A673 (cell line): ENCODE data around the gene SUN5. TPM values are rescaled to one million over a fixed set of nuclear protein-coding genes. Genes with fewer than 3 reads are reported as not detected.

Experiments used
- BruUV-seq: library from RNA; stranded (reverse); fragments of 400-500 nt; replicated peaks from 2 replicates; lab custom pipeline; 2021; lab: Mats Ljungman, UMichigan
- CTCF ChIA-PET: fragments of 300-600 bp; sonication (Branson Sonifier 250); formaldehyde crosslinking; loops from one replicate; lab custom pipeline; 2022; ENCODE audit warnings: antibody characterized with exemption; lab: Charles Lee
- POLR2A ChIA-PET: fragments of 300-600 bp; sonication (Branson Sonifier 250); formaldehyde crosslinking; loops from one replicate; lab custom pipeline; 2022; ENCODE audit warnings: antibody characterized with exemption; ENCODE audit not compliant: low non-redundant PET; lab: Charles Lee
- DNase-seq: peaks from one replicate; pipeline ENCODE4 v3.0.0-alpha.2; 2015; ENCODE audit warnings: low spot score
- H3K27ac ChIP-seq: fragments of 200-600 bp; sonication (generic); 2 replicates; pipeline ENCODE4 v1.5.1; 2016; ENCODE audit warnings: mixed run types, low read depth, mild to moderate bottlenecking, mixed read lengths, antibody characterized with exemption, low read length; ENCODE audit not compliant: poor library complexity, severe bottlenecking
- H3K27me3 ChIP-seq: fragments of 200-600 bp; sonication (generic); replicated peaks from 2 replicates; pipeline ENCODE4 v1.6.1; 2017; ENCODE audit warnings: mixed run types, low read depth, mild to moderate bottlenecking, mixed read lengths, antibody characterized with exemption, low read length; ENCODE audit not compliant: insufficient read depth, poor library complexity
- H3K36me3 ChIP-seq: fragments of 200-600 bp; sonication (generic); 2 replicates; pipeline ENCODE4 v1.6.1; 2016; ENCODE audit warnings: mixed run types, mild to moderate bottlenecking, mixed read lengths, antibody characterized with exemption, low read length; ENCODE audit not compliant: insufficient read depth, poor library complexity, severe bottlenecking
- H3K4me1 ChIP-seq: fragments of 200-600 bp; sonication (generic); 2 replicates; pipeline ENCODE4 v1.6.1; 2017; ENCODE audit warnings: mixed run types, mild to moderate bottlenecking, mixed read lengths, antibody characterized with exemption, low read length; ENCODE audit not compliant: insufficient read depth, poor library complexity, severe bottlenecking
- H3K4me3 ChIP-seq: fragments of 200-600 bp; sonication (generic); 2 replicates; pipeline ENCODE4 v1.5.1; 2016; ENCODE audit warnings: low read depth, mixed run types, mild to moderate bottlenecking, mixed read lengths, low read length; ENCODE audit not compliant: poor library complexity, severe bottlenecking
- H3K9me3 ChIP-seq: fragments of 200-600 bp; sonication (generic); 2 replicates; pipeline ENCODE4 v1.6.1; 2016; ENCODE audit warnings: mixed run types, low read depth, mild to moderate bottlenecking, mixed read lengths, antibody characterized with exemption, low read length; ENCODE audit not compliant: poor library complexity, severe bottlenecking
- CTCF ChIP-seq: fragments of 300-800, 200-600 bp; sonication (generic); conservative IDR thresholded peaks from 2 replicates; pipeline ENCODE4 v1.5.1; 2017; ENCODE audit warnings: low read depth, mild to moderate bottlenecking, antibody characterized with exemption, low read length, moderate library complexity, mixed read lengths
- EZH2 ChIP-seq: fragments of 200-600 bp; sonication (generic); IDR thresholded peaks from 2 replicates; pipeline ENCODE4 v1.6.1; 2017; ENCODE audit warnings: borderline replicate concordance, low read depth, mild to moderate bottlenecking, mixed read lengths, antibody characterized with exemption, low read length; ENCODE audit not compliant: poor library complexity, severe bottlenecking
- intact Hi-C: fragments of 100-400 bp; cut with micrococcal nuclease; formaldehyde crosslinking; loops from one replicate; pipeline ENCODE4 v1.10.0; 2022; ENCODE audit not compliant: unreplicated experiment
- total RNA-seq: library from RNA; stranded (reverse); gene quantifications from 2 replicates; pipeline ENCODE4 v1.2.3, GENCODE V29; 2021

SUN5 gene
- total RNA-seq, 1 experiment from 2014 or later: not detected

- Histone ChIP-seq H3K9me3 (no peaks in the 10 kb centered on the region), H3K4me1 (no peaks in the 10 kb centered on the region), H3K27ac (no peak overlapping the region), H3K4me3 (no peak overlapping the region), H3K27me3 (no peaks in the 10 kb centered on the region), H3K36me3 (no peaks in the 10 kb centered on the region)
- ChIA-PET CTCF (no interaction called here), POLR2A (no interaction called here)
- BruUV-seq: no TSS peak
- TF ChIP-seq EZH2: no peak
- TF ChIP-seq CTCF: no peak
- intact Hi-C loops: no loop called here
- DNase-seq: no peak
Observed at GRCh38 chr20:33037456-33037855, 33.2 kb upstream of the SUN5 start.

- BruUV-seq: no TSS peak
- no peak overlapping the region for H3K27ac ChIP-seq
- DNase-seq: no peak
- H3K4me1 ChIP-seq: no peaks in the 10 kb centered on the region
- H3K4me3 ChIP-seq: no peak overlapping the region
- TF ChIP-seq CTCF: no peak
- no peak for TF ChIP-seq EZH2
- ChIA-PET CTCF (no interaction called here), POLR2A (no interaction called here)
- no peaks in the 10 kb centered on the region for H3K27me3 ChIP-seq
- no peaks in the 10 kb centered on the region for H3K9me3 ChIP-seq
- no peaks in the 10 kb centered on the region for H3K36me3 ChIP-seq
- intact Hi-C loops: no loop called here
Observed at GRCh38 chr20:33034901-33035492, 30.8 kb upstream of the SUN5 start.

- POLR2A ChIA-PET: no interaction called here
- H3K9me3 ChIP-seq: no peaks in the 10 kb centered on the region
- CTCF ChIA-PET: no interaction called here
- H3K27me3 ChIP-seq: peaks cover 5% of the 10 kb centered on the region
- intact Hi-C loops: no loop called here
- TF ChIP-seq CTCF (no peak), EZH2 (no peak)
- no TSS peak for BruUV-seq
- no peak for DNase-seq
- no peaks in the 10 kb centered on the region for H3K36me3 ChIP-seq
- no peaks in the 10 kb centered on the region for H3K4me1 ChIP-seq
- no peak overlapping the region for H3K4me3 ChIP-seq
- H3K27ac ChIP-seq: no peak overlapping the region
Observed at GRCh38 chr20:33034115-33034514, 29.9 kb upstream of the SUN5 start.
